Stimulated activated effector memory CD8-positive, alpha-beta T cell treated with anti-CD3 and anti-CD28 coated beads, Interleukin-12 subunit alpha, Interleukin-12 subunit beta, amount 100 ng/mL, for 72 hours (primary cell): ENCODE measurements around the gene CEP112.
"Not testable (repeated sequence)": the region's sequence is repeated elsewhere in the genome, so short reads cannot be mapped to it uniquely, and the experiment has no call there.

Source experiments
- ATAC-seq: fragments of 150-1000 bp; cut with Tn5 transposase; 2 replicates; pipeline ENCODE4 v1.10.0; 2021
- DNase-seq, 2 donors: peaks; one replicate each; pipeline ENCODE4 v3.0.0; 2021 to 2022; ENCODE audit warnings: low spot score in 2 of 2
- H3K27ac Mint-ChIP-seq: one replicate; pipeline ENCODE4 v1.8.0; 2022; ENCODE audit warnings: mild to moderate bottlenecking, mixed read lengths
- H3K36me3 Mint-ChIP-seq: one replicate; pipeline ENCODE4 v1.8.0; 2022; ENCODE audit warnings: mild to moderate bottlenecking, mixed read lengths
- H3K4me1 Mint-ChIP-seq: one replicate; pipeline ENCODE4 v1.8.0; 2022; ENCODE audit warnings: mixed read lengths
- H3K4me3 Mint-ChIP-seq: one replicate; pipeline ENCODE4 v1.8.0; 2022; ENCODE audit warnings: mild to moderate bottlenecking, mixed read lengths
- H3K9me3 Mint-ChIP-seq: one replicate; pipeline ENCODE4 v1.8.0; 2022; ENCODE audit warnings: mixed read lengths

Gene CEP112

GRCh38 chr17:65790241-65790640, 401.7 kb downstream of the CEP112 start:
- Mint-ChIP-seq H3K36me3 (no peaks in the 10 kb centered on the region), H3K4me3 (no peak overlapping the region), H3K27ac (no peak overlapping the region), H3K9me3 (no peaks in the 10 kb centered on the region), H3K4me1 (no peaks in the 10 kb centered on the region)
- ATAC-seq (no peak), DNase-seq (no peak)

DNA sequence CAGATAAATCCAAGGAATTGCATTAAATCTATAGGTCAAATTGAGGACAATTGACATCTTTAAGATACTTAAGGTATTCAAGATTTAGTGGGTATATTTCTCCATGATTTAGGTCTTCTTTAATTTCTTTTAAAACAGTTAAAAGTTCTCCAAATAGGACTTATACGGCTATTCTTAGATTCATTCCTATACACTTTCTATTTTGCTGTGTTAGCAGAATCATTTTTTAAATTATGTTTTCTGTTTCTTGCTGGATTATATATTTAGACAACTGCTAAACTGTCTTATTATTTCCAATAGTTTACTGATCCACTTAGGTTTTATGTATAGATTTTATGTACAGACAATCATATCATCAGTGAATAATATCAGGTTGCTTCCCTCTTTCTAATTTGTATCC, 404.4 kb downstream of the CEP112 start:
- H3K36me3 Mint-ChIP-seq, result no peaks in the 10 kb centered on the region
- H3K4me3 Mint-ChIP-seq, result no peak overlapping the region
- H3K4me1 Mint-ChIP-seq, result no peaks in the 10 kb centered on the region
- no peaks in the 10 kb centered on the region for H3K9me3 Mint-ChIP-seq
- DNase-seq (no peak), ATAC-seq (no peak)
- H3K27ac Mint-ChIP-seq, result no peak overlapping the region

DNA sequence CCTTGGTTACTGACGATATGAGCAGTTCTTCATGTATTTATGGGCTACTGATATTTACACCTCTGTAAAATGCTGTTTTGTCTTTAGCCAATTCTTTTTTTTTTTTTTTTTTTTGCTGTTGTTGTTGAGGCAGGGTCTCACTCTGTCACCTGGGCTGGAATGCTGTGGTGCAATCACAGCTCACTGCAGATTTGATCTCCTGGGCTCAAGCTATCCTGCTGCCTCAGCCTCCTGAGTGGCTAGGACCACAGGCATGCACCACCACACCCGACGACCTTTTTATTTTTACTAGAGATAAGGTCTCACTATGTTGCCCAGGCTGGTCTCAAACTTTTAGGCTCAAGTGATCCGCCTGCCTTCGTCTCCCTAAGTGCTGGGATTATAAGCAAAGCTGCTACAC, 405.5 kb downstream of the CEP112 start:
- DNase-seq, result no peak
- no peak overlapping the region for H3K4me3 Mint-ChIP-seq
- no peaks in the 10 kb centered on the region for H3K9me3 Mint-ChIP-seq
- H3K4me1 Mint-ChIP-seq, result no peaks in the 10 kb centered on the region
- H3K36me3 Mint-ChIP-seq, result no peaks in the 10 kb centered on the region
- no peak overlapping the region for H3K27ac Mint-ChIP-seq
- ATAC-seq, result no peak

DNA sequence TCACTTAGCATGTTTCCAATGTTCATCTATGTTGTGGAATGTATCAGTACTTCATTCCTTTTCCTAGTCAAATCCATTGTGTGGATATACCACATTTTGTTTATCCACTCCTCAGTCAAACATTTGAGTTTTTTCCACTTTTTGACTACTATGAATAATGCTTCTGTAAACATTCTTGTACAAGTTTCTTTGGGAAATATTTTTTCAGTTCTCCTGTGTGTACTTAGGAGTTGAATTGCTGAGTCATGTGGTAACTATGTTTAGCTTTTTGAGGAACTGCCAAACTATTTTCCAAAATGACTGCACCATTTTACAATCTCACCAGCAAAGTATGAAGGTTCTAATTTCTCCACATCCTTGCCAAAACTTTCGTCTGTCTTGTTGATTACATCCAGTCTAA, 406.8 kb downstream of the CEP112 start:
- no peak overlapping the region for H3K4me3 Mint-ChIP-seq
- DNase-seq, result no peak
- no peak overlapping the region for H3K27ac Mint-ChIP-seq
- H3K9me3 Mint-ChIP-seq, result no peaks in the 10 kb centered on the region
- ATAC-seq, result no peak
- no peaks in the 10 kb centered on the region for H3K36me3 Mint-ChIP-seq
- H3K4me1 Mint-ChIP-seq, result no peaks in the 10 kb centered on the region

GRCh38 chr17:65783845-65784334, 408.0 kb downstream of the CEP112 start:
- Mint-ChIP-seq H3K27ac (no peak overlapping the region), H3K9me3 (no peaks in the 10 kb centered on the region), H3K4me3 (no peak overlapping the region), H3K36me3 (no peaks in the 10 kb centered on the region), H3K4me1 (no peaks in the 10 kb centered on the region)
- ATAC-seq (no peak), DNase-seq (no peak)

GRCh38 chr17:65782104-65782706, 409.7 kb downstream of the CEP112 start:
- H3K4me1 Mint-ChIP-seq, DNase-seq, H3K9me3 Mint-ChIP-seq, H3K27ac Mint-ChIP-seq, H3K4me3 Mint-ChIP-seq, H3K36me3 Mint-ChIP-seq: not testable (repeated sequence)
- ATAC-seq, result peak; percentile 44

GRCh38 chr17:65780111-65780510, 411.8 kb downstream of the CEP112 start:
- DNase-seq (no peak), ATAC-seq (no peak)
- Mint-ChIP-seq H3K4me3 (no peak overlapping the region), H3K27ac (no peak overlapping the region), H3K9me3 (no peaks in the 10 kb centered on the region), H3K4me1 (no peaks in the 10 kb centered on the region), H3K36me3 (no peaks in the 10 kb centered on the region)

DNA sequence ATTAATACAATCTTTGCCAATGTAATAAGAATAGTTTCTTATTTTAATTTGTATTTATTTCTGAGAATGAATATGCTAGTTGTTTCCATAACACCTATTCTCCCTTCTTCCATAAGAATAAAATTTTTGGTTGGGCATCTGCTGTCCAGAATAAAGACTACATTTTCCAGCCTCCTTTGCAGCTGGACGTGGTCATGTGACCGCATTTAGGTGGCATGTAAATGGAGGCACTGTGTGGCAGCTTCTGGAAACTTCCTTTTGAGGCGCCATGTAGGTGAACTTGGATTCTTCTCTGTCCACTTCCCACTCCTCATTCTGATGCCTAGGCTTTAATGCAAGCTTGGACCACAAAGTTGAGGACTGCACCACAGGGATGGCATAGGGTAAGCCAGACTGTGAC, 415.0 kb downstream of the CEP112 start:
- no peak overlapping the region for H3K4me3 Mint-ChIP-seq
- peaks cover 6% of the 10 kb centered on the region for H3K4me1 Mint-ChIP-seq
- no peaks in the 10 kb centered on the region for H3K36me3 Mint-ChIP-seq
- DNase-seq (no peak), ATAC-seq (no peak)
- H3K27ac Mint-ChIP-seq, result no peak overlapping the region
- H3K9me3 Mint-ChIP-seq, result no peaks in the 10 kb centered on the region

- ATAC-seq (no peak), DNase-seq (no peak)
- H3K4me1 Mint-ChIP-seq, result peaks cover 6% of the 10 kb centered on the region
- no peak overlapping the region for H3K4me3 Mint-ChIP-seq
- H3K27ac Mint-ChIP-seq, result no peak overlapping the region
- H3K9me3 Mint-ChIP-seq, result no peaks in the 10 kb centered on the region
- H3K36me3 Mint-ChIP-seq, result no peaks in the 10 kb centered on the region
These were observed 417.1 kb downstream of the CEP112 start for GRCh38 chr17:65774787-65775186.

DNA sequence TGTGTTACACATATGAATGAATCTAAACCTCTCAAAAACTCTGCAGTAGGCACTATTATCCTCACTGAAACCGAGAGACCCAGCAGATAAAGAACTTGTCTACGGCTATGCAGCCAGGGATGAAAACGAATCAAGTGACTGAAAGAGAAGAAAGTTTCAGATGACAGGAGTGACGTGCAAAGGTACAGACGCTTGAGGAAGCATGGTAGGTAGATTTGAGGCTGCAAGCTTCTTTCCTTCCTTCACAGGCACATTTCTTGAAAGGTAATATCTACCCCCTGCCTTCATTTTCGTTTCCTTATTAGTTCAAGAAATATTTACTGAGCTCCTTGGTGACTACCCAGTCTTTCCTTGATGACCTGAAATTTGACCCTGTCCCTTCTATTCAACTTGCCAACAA, 418.9 kb downstream of the CEP112 start:
- no peak for ATAC-seq
- DNase-seq, result no peak
- Mint-ChIP-seq H3K4me3 (no peak overlapping the region), H3K4me1 (peaks cover 6% of the 10 kb centered on the region), H3K27ac (no peak overlapping the region), H3K36me3 (no peaks in the 10 kb centered on the region), H3K9me3 (no peaks in the 10 kb centered on the region)

DNA sequence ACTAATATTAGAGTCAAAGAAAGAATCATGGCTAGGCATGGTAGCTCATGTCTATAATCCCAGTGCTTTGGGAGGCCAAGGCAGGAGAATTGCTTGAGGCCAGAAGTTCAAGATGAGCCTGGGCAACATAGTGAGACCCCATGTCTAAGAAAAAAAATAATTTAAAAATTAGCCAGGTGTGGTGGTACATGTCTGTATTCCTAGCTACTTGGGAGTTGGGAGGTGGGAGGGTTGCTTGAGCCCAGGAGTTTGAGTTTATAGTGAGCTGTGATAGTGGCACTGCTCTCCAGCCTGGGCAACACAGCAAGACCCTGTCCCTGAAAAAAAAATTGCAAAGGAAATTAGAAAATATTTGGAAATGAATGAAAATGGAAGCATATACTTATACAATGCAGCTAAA, 420.2 kb downstream of the CEP112 start:
- Mint-ChIP-seq H3K36me3 (no peaks in the 10 kb centered on the region), H3K27ac (no peak overlapping the region), H3K4me3 (no peak overlapping the region), H3K4me1 (peaks cover 6% of the 10 kb centered on the region), H3K9me3 (no peaks in the 10 kb centered on the region)
- no peak for DNase-seq
- ATAC-seq, result no peak

DNA sequence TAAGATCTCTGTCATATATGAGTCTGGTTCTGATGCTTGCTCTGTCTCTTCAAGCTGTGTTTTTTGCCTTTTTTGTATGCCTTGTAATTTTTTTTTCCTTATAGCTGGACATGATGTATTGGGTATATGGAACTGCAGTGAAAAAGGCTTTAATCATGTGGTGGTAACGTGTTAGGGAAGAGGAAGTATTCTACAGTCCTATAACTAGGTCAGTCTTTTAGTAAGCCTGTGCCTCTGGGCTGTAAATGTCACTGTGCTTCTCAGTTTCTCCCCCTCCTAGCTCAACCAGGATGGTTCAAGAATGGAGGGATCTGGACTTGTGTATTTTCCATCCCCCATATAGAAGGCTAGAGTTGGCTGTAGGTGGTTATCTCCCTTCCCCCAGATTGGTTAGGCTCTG, 428.1 kb downstream of the CEP112 start:
- no peak for ATAC-seq
- H3K9me3 Mint-ChIP-seq, result no peaks in the 10 kb centered on the region
- H3K27ac Mint-ChIP-seq, result no peak overlapping the region

GRCh38 chr17:65762973-65763372, 429.0 kb downstream of the CEP112 start:
- Mint-ChIP-seq H3K4me3 (no peak overlapping the region), H3K36me3 (no peaks in the 10 kb centered on the region), H3K27ac (no peak overlapping the region), H3K4me1 (no peaks in the 10 kb centered on the region), H3K9me3 (no peaks in the 10 kb centered on the region)
- ATAC-seq (no peak), DNase-seq (no peak)

More for the DNA sequence above, 428.1 kb downstream of the CEP112 start:
- H3K36me3 Mint-ChIP-seq, result no peaks in the 10 kb centered on the region
- no peaks in the 10 kb centered on the region for H3K4me1 Mint-ChIP-seq
- no peak for DNase-seq
- no peak overlapping the region for H3K4me3 Mint-ChIP-seq

DNA sequence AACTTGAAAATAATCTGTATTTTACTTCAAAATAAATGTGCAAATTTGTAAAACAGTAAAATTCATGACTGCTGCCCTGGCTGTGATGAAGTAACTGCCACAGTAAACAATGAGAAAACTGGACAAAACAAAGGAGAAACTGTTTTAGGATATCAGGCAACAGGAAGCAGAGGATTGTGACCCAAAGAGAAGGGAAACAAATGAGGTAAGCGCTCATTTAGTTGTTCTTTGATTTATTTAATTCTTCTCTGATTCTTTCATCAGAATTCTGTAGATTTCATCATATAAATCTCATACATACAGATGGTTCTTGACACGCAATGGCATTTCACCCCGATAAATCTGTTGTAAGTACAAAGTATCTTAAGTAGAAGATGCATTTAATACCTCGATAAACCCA, 432.4 kb downstream of the CEP112 start:
- H3K4me3 Mint-ChIP-seq, result no peak overlapping the region
- no peaks in the 10 kb centered on the region for H3K36me3 Mint-ChIP-seq
- ATAC-seq (no peak), DNase-seq (no peak)
- no peaks in the 10 kb centered on the region for H3K4me1 Mint-ChIP-seq
- H3K9me3 Mint-ChIP-seq, result no peaks in the 10 kb centered on the region
- H3K27ac Mint-ChIP-seq, result no peak overlapping the region

GRCh38 chr17:65756760-65757159, 435.2 kb downstream of the CEP112 start:
- DNase-seq (no peak), ATAC-seq (no peak)
- no peaks in the 10 kb centered on the region for H3K4me1 Mint-ChIP-seq
- no peak overlapping the region for H3K27ac Mint-ChIP-seq
- no peak overlapping the region for H3K4me3 Mint-ChIP-seq
- no peaks in the 10 kb centered on the region for H3K36me3 Mint-ChIP-seq
- H3K9me3 Mint-ChIP-seq, result no peaks in the 10 kb centered on the region

GRCh38 chr17:65755799-65756198, 436.1 kb downstream of the CEP112 start:
- no peak for DNase-seq
- peaks cover 5% of the 10 kb centered on the region for H3K4me1 Mint-ChIP-seq
- no peaks in the 10 kb centered on the region for H3K36me3 Mint-ChIP-seq
- ATAC-seq, result no peak
- H3K4me3 Mint-ChIP-seq, result no peak overlapping the region
- H3K27ac Mint-ChIP-seq, result no peak overlapping the region
- no peaks in the 10 kb centered on the region for H3K9me3 Mint-ChIP-seq

DNA sequence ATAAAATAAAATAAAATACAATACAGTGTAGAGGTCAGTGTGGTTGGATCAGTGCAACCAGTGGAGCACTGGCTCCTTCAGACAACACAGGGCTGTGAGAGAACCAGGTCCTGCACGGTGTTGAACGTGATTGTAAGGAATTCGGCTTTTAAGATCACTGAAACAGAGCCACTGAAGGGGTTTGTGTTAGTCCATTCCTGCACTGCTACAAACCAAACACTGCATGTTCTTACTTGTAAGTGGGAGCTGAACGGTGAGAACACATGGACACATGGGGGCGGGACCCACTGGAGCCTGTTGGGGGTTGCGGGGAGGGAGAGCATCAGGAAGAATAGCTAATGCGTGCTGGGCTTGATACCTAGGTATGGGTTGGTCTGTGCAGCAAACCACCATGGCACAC, 437.3 kb downstream of the CEP112 start:
- Mint-ChIP-seq H3K4me3 (no peak overlapping the region), H3K27ac (no peak overlapping the region), H3K36me3 (no peaks in the 10 kb centered on the region), H3K4me1 (peaks cover 8% of the 10 kb centered on the region), H3K9me3 (no peaks in the 10 kb centered on the region)
- no peak for DNase-seq
- ATAC-seq, result no peak
